ENCODE results near the gene MAFG.

MAFG gene

DNA sequence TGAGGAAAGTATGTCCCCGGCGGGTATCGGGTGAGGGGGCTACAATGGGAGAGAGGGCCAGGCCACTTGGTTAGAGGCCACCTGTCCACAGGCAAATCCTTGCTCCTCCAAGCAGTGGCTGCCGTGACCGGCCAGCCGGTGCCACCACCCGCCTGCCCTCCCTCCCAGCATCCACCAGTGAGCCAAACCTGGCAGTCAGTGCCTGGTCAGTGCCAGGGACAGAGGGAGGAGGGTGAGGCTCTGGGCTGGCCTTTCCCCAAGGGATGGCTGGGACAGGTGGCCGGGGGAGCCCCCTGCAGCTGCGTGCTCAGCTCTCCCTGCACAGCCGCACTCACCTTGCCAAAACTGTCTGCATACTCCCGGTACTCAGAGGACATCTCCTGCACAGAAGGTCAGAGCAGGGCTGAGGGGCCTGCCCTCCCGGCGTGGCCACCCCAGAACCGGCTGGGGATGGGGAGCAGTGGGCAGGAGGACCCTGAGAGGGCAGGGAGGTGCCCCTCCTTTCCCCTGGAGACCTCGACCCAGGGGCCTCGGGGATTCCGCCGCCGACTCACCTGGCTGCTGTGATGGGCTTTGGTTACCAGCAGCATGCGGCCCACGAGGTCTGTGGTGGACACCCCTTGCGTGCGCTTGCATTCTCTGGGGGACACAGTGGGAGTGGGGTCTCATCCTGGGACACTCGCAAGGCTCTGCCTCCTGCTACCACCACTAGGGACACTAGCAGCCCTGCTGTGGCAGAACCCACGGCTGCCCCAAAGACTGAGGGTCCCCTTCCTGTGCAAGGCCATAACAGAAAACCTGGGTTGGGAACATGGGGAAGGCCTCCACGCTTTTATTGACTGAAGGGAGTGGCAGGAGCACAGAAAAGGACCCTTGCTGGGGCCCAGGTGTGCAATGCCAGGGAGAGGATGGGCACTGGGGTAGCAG, 20.1 kb downstream of the MAFG start:
- DNase-seq: no peak

DNA sequence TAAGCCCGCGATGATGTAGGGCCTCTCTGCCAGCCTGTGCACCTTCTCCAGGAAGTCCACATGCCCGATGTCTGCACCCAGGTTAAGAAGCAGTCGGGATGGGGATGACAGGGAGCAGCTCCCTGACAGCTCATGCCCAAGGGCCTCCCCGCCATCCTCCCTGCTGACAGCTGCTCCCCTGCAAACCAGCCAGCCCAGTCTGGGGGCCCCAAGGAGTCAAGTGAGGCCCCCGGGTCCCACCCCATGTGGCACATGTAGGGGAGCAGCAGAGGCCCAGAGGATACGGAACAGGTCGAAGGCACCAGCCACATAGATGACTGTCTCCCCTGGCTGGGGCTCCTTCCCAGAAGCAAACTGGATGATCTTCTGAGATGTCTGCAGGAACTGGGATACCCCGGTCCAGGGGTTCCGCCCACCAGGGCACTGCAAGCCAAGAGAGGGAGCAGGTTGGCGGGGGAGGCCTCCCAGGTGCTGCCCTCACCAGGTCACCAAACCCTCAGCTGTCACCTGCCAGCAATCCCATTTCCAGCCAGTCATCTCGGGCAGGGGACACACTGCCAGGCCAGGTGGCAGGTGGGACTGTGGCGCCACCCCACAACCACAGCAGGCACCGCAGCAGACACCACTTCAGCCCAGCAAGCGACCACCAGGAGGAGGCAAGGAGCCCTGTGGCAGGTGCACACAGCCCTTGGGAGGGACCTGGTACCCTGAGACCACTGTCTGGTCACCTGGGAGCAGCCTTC, 20.9 kb downstream of the MAFG start:
- no peak for DNase-seq

- no peak for DNase-seq
These were observed 21.5 kb downstream of the MAFG start for GRCh38 chr17:81905993-81906392.

GRCh38 chr17:81905424-81905875, 22.1 kb downstream of the MAFG start:
- no peak for DNase-seq

DNA sequence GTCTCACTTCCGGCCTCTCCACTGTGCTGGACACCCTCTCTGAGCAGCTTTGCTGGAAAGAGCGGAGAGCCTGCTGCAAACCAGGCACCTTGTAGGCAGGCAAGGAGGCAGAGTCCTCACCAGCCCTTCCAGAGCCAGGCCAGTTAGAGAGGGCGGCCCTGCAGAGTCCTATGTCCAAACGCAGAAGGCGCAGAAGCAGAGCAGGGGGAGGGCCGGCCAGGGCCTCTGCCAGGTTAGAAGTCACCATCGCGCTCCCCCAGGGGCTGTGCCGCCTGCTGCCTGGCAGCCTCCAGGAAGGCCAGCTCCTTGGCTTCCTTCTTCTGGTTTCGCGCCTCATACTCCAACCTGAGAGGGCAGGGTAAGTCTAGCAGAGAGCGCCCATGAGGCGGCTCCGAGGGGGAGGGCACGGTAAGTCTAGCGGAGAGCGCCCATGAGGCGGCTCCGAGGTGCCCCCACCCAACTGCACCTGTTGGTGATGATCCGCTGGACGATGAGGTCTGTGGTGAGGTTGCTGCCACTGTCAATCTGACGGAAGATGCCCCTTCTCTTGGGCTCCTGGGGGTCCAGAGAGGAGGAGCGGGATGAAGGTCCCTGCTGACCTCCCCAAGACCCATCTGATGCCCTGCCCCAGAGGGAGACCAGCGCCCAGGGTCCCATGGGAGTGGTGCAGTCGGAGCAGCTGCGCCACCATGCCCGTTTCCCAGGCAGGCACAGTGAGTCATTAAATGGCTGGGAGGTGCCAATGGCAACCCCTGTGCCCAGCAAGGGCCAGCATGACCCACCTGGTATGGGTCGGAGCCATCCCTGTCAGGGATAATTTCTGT, 22.7 kb downstream of the MAFG start:
- DNase-seq: no peak

DNA sequence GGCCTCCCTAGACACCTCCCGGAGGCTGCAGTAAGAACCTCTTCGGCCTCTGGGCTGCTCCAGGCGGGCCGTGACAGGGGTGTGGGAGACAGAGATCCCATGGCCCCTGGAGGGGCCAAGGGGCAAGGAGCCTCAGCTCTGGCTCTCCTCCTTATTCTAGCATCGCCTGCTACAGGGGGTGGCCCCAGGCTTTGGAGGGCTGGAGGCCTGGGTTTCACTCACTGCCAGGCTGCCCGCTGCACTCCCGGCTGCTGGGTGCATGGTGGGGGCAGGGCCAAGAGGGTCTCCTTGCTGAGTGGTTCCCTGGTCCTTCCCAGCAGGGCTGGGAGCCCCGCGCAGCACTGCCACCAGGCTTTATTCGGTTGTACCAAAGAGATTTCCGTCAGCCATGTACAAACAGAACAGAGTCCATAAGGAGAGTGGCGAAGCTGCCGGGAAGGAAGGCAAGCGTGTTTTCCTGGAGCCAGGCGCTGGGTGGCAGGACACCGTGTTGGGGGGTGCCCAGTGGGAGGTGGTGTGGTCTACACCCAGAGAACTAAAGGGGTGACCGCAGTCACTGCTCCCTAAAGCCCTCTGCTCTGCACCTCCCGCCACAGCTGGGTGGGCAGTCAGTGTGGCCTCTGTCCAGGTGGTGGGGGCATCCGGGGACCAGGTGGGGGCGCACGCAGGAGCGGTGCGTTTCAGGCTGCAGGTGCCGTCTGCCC, 23.5 kb downstream of the MAFG start:
- DNase-seq: no peak

DNA sequence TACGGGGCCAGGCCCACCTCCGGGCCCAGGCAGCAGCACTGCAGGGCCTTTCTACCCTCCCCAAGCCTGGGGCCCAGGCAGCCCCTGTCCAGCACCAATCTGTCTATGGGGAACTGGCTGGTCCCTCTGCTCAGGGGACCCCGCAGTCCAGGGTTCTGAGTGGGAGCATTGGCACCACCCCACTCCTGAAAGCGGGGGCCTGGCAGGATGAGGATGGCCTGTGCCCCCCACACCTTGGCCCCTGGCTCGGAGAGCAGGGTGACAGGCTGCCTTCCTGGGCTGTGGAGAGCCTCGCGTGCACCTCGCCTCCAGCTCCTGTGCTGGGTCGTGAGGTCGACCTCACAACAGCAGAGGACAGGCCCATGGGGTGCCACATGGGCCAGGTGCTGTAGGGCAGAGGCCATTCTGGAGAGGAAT, 24.1 kb downstream of the MAFG start:
- no peak for DNase-seq

DNA sequence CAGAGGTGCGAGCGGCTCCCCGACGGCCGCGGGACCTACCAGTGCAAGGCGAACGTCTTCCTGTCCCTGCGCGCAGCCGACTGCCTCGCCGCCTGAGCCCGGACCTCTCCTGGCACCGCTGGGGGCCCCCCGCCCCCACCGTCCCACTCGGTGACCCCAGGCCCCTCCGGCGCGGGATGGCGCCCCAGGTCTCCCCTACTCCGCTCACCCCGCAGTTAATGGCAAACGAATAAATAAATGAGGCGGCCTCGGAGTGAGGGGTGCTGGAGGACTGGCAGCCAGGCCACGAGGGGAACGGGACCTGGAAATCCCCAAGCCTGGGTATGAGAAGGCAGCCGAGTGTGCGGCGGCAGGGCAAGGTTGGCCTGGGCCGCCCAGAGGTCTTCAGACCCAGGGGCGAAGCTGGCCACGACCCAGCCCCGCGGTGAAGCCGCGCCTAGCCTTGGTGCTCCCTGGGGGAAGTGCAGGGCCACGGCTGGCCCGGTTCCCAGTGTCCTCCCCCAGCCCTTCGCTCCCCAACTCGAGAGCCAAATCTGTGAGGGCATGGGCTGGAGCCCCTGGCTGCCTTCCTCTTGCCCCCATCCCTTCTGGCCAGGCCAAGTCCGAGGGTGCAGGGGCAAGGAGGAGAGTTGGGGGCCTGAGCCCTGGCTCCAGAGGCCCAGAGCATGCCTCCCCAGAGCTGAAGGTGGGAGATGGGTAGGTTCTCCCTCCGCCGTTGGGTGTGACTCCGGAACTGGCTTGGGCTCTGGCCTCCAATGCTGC, 24.7 kb downstream of the MAFG start:
- no peak for DNase-seq

GRCh38 chr17:81902023-81902652, 25.4 kb downstream of the MAFG start, which contains the start of gene NPB:
Gene NPB (plus strand): TSS chr17:81902238. CDS start chr17:81902278, 40 bp downstream.
- DNase-seq: no peak

- no peak for DNase-seq
These were observed 26.1 kb downstream of the MAFG start for GRCh38 chr17:81901167-81902022.

GRCh38 chr17:81900181-81900820, 27.2 kb downstream of the MAFG start:
- DNase-seq: no peak

DNA sequence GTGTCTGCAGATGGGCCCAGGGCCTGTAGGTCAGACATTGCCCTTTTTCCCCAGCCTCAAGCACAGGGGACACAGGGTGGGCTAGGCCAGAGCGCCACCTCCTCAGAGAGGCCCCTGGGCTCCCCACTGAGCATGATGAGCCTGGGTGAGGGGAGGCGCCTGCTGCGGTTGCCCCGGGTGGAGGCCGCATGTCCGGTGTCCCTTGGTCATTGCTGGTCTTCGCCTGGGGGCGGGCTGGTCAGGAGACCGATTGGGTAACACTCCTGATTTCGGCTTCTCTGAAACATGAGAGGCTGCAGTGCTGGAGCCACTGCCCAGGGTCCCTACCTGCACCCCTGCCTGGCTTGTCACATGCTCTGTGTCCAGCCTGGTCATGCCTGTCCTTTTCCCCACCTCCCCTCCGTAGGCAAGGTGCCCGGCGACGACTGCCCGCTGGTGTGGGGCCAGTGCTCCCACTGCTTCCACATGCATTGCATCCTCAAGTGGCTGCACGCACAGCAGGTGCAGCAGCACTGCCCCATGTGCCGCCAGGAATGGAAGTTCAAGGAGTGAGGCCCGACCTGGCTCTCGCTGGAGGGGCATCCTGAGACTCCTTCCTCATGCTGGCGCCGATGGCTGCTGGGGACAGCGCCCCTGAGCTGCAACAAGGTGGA, 27.9 kb downstream of the MAFG start:
- DNase-seq: no peak

- no peak for DNase-seq
These were observed 28.6 kb downstream of the MAFG start for GRCh38 chr17:81898885-81899284.

DNA sequence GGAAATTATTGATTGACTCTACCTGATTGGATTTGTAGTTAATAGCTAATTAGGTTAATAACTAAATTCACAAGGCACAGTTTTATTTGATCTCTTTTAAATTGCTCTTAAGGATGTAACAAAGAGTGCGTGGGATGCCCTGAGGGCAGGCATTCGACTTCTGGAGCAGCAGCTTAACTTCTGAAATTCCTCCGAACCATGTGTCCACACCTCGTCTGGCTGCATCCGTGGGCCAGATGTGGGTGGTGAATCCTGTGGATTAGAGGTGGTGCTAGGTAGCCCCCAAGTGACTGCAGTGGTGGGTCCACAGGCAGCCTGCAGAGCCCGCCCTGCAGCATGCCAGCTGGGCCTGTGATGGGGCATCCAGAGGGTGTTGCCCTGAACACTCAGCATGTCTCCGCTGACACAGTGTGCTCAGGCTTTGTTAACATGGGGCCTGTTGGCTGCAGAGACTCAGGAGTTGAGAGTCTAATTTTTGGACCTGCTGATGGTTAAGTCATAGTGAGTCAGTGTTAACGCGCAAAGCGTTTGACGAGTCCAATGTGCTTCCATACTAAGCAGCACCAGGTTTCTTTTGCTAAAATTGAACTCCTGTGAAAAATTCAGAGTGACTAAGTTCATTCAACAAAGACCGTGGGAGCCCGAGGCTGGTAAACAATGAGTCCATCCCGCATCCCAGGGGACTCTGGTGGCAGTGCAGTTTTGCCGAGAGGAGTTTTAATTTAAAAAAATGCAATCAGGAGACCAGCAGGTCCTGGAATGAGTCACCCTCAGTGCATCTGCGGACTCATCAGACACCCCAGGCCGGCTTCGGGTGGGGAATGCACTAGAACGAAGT, 29.3 kb downstream of the MAFG start:
- no peak for DNase-seq

DNA sequence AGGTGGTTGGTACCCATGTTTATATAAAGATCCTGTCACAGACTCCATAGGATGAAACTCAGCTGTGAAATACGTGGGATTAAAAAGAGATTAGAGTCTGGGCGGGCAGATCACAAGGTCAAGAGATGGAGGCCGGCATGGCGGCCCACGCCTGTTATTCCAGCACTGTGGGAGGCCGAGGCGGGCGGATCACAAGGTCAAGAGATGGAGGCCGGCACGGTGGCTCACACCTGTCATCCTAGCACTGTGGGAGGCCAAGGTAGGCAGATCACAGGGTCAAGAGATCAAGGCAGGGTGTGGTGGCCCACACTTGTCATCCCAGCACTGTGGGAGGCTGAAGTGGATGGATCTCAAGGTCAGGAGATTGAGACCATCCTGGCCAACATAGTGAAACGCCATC, 32.1 kb downstream of the MAFG start:
- no peak for DNase-seq

DNA sequence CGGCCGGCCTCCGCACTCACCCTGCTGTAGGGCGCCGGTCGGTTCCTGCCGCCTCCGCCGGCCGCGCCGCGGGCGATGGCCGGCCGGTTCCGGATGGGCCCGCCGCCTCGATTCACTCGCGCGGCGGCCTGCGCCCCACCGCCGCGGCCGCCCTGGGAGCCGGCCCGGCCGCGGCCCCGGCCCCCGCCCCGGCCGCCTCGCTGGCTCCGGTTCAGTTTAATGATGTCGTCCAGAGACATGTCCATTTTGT, 36.3 kb downstream of the MAFG start:
- DNase-seq: no peak

DNA sequence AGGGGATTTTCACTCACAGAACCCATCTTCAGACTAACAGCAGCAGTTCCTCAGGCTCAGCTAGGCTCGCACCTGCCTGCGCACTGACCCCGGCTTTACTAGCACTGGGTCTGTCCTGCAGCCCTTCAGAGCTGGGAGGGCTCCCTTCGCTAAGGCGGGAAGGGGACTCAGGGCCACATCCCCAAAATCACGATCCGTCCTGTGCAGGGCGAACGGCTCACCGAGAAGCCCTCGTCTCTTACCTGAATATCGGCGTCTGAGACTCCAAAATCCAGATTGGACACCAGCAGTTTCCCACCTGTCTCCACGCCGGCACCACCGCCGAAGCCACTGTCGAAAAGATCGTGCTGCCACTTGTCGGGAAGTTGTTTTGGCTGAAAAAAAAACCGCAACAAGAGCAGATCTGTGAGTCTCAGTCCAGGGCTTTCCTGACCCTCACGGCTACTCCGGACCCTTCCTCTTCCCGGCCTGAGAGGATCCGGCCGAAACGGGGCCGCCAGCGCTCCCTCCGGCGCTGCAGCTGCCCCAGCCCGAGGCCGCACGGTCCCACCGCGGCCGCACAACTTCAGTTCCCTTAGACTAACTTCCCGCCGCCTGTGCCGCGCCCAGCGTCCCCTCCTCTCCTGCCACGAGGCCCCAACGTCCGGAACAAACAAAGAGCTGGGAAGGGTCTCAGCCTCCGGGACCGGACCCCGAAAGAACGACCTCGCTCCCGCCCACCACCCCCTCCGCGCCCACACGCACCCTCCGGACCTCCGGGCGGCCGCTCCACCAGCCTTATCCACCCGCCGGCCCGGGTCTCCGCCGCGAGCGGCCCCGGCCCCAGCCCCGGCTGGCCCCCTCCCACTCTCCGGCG, 36.9 kb downstream of the MAFG start:
- DNase-seq: peak; percentile 23
